CD4-positive, alpha-beta T cell treated with Interleukin-4 for 1 hour (primary cell): ENCODE measurements around the gene SERPINC1.
"Not testable (repeated sequence)": the region's sequence is repeated elsewhere in the genome, so short reads cannot be mapped to it uniquely, and the experiment has no call there.

Experiments used
- DNase-seq, 2 donors: peaks; one replicate each; pipeline ENCODE4 v3.0.0-alpha.2; 2020 to 2022

Gene SERPINC1

DNA sequence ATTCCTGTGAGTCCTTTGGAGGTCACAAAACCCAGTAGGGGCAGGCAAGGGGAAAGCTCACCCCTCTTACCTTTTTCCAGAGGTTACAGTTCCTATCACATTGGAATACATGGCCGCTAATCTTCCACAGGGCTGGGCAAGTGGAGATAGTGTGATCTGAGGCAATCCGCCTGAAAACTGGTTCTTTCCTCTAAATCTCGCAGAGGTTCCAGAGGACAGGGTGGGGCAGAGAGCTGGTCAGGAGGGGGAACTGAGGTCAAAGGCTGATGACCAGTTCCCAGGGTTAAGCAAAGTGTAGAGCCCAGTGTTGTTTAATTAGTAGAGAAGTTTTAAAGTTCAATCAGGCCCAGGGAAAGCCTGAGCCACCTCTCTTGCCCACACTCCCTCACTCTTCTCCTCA, at the start of gene SERPINC1:
Gene SERPINC1 (minus strand): TSS at position 179 of the 400 bp plus-strand sequence. CDS start 68 bp downstream, at position 111.
- no peak for DNase-seq

- DNase-seq, result not testable (repeated sequence)
These were observed 48.8 kb upstream of the SERPINC1 start for GRCh38 chr1:173965896-173966295.

GRCh38 chr1:173963477-173963876, 46.4 kb upstream of the SERPINC1 start:
- no peak for DNase-seq

- DNase-seq, result no peak
These were observed 43.5 kb upstream of the SERPINC1 start for GRCh38 chr1:173960625-173961024.

DNA sequence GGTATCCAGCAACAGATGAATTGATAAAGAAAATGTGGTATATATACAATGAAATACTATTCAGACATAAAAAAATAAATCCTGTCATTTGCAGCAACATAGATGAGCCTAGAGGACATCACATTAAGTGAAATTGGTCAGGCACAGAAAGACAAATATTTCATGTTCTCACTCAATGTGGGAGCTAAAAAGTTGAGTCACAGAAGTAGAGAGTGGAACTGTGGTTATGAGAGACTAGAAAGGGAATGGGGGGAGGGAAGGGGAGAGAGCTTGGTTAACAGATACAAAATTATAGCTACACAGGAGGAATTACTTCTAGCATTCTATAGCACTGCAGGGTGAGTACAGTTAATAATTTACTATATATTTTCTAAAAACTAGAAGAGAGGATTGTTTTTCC, 37.1 kb upstream of the SERPINC1 start:
- no peak for DNase-seq

- DNase-seq, result no peak
These were observed 31.5 kb upstream of the SERPINC1 start for GRCh38 chr1:173948594-173948993.

GRCh38 chr1:173946380-173946921, 29.3 kb upstream of the SERPINC1 start:
- no peak for DNase-seq

GRCh38 chr1:173937062-173937461, 19.9 kb upstream of the SERPINC1 start:
- no peak for DNase-seq

- DNase-seq, result no peak
These were observed 17.3 kb upstream of the SERPINC1 start for GRCh38 chr1:173934440-173934839.

- DNase-seq, result not testable (repeated sequence)
These were observed 13.4 kb upstream of the SERPINC1 start for GRCh38 chr1:173930541-173930940.

DNA sequence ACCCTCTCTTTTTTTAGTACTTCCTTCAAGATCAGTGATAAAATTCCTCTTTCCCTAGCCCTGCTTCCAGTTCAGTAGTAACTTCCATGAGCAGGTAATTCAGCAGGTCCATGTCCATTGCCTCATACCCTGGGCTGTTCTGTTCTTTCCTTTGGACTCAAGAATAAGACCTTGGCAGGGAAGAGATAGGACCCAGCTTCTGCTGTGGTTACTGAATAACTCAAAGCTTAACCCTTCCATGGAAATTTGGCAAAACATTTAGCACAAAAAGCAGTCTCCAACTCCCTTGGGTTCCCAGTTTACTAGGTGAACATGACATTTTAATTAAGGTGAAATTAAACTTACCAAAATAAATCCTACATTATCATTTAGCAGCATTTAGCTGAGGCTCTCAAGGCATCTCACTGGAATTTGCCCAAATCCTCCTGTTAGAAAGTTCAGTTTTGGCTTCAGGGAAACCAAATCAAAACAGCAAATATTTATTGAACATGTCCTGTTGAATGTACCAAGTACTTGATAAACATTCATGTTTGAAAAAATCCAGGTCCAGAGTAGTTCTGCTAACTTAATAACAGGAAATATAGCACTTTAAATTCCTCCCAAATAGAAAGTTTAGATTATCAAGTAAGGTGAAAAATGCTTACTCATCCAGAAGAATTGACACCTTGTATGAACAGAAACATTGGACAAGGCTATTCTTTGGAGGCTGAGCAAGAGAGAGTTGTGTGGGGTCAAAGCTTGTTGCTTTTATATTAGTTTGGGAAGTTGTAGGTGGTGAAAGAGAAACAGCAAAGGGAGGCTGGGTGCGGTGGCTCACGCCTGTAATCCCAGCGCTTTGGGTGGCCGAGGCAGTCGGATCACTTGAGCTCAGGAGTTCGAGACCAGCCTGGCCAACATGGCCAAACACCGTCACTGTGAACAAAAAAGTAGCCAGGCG, 8.4 kb upstream of the SERPINC1 start:
- DNase-seq, result no peak

DNA sequence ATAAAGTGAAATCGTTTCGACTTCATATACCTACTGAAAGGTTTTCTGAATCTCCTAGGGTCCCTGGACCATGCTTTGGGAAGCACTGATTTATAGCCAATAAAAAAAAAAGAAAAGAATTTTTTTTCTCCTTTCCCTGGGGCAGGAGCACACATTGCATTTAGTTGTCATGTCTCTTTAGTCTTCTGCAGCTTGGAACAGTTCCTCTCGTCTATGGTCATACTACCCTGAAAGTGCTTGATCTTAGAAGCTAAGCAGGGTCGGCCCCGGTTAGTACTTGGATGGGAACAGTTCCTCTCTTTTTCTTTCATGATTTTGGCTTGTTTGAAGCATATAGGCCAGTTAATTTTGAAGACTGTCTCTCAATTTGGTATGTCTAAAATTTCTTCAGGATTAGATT, 3.7 kb upstream of the SERPINC1 start:
- no peak for DNase-seq

DNA sequence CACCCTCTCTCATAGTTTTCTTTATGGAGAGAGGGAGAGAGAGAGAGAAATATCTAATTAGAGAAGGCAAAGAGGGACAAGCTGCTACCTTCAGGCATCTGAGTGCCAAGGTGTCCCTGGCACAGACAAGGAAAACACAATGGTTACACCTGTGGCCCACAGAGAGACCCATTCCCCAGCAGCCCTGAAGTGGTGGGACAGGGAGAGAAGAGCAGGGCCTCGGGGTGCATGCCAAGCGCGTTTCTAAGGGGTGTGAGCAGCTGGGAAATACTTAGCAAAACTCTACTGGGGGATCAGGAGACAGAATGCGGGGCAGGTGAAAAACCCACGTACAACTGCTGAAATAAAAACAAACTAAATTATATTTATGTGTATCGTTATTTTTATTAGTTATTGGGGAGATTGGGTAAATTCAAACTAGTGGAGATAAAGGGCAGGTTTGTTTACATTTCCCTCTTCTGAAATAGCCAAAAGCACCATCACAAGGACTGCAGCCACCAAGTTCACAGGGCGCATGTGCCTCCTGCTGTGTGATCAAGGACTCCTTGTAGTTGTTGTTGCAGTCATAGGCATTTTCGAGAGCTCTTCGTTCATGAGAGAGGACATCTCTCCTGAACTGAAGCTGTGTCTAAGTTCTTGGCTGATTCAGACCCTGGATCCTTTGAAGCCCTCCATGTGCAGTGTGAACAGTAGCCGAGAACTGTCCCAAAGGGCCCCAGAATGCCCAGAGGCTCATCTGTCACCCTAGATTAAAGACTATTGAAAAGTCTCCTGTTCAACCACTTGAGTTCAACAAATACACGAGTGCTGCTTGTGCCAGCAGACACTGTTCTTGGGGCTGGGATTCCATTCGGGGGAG, 737 bp upstream of the SERPINC1 start:
- no peak for DNase-seq

DNA sequence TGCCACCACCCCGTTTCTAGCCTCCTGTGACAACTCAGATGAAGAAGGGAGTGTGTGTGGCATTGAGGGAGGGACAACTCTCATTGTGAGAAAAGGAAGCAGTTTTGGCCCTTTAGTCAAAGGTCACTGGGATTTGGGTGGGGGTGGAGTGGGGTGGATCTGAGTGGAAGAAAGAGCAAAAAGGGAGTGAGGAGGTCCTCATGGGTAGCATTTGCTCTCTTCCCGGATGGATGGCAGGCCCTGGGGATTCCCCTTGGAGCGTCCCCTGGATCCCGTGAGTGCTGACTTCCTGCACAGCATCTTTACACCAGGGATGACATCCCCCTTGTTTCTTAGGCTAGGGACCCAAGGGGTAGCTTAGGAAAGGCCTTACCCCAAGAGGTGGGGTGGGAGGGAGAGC, 460 bp downstream of the SERPINC1 start:
- no peak for DNase-seq

DNA sequence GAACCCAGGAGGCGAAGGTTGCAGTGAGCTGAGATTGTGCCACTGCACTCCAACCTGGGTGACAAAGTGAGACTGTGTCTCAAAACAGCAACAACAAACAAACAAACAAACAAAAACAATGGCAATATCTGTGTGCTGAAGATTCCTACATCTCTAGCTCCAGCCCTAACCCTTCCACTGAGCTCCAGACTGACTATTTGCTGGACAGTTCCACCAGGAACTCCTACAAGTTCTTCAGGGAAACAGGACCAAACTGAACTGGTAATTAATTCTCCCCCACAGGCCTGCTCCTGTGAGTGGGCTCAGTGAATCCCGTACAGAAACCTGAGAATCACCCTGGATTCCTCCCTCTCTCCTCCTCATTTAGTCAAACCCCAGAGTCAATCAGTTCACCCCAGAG, 1.5 kb downstream of the SERPINC1 start:
- DNase-seq, result no peak

- peak in 1 of 2 donors; percentile 18 for DNase-seq
These were observed 2.7 kb downstream of the SERPINC1 start for GRCh38 chr1:173914366-173914871.

DNA sequence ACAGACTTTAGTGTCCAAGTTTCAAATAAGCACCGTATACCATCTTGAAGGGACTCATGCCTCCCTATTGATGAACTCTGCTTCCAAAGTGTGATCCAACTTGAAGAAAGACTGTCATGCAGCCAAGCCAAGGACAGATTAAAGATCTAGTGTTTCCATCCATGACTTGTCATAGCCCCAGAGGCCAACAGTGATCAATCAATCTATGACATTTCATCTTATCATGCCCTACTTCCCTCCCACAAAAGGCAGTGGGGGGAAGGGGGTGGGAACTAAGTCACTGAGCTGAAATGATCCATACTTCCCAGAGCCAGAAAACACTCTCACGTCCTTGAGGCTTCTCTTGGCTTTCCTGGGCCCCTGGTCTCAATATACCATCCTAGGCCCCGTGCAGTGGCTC, 4.0 kb downstream of the SERPINC1 start:
- no peak for DNase-seq

GRCh38 chr1:173903827-173904531, 13.1 kb downstream of the SERPINC1 start:
- DNase-seq, result no peak

- DNase-seq, result no peak
These were observed 16.1 kb downstream of the SERPINC1 start for GRCh38 chr1:173900992-173901391.

- no peak for DNase-seq
These were observed 16.7 kb downstream of the SERPINC1 start for GRCh38 chr1:173900427-173900826.

DNA sequence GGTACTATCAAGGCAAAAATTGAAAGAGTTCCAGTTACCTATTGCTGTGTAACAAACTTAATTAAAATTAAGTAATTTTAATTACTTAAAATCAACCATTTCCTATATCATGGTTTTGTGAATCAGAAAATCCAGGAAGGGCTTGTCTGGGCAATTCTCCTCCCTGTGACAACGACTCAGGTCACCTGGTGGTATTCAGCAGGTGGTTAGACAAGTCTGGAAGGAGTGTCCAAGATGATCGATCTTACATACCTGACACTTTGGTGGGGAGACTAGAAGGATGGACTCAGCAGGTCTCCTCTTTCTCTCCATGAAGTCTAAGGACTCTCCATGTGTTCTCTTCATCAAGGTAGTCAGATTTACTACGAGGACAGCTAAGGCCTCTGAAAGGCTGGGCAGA, 22.9 kb downstream of the SERPINC1 start:
- DNase-seq, result no peak

DNA sequence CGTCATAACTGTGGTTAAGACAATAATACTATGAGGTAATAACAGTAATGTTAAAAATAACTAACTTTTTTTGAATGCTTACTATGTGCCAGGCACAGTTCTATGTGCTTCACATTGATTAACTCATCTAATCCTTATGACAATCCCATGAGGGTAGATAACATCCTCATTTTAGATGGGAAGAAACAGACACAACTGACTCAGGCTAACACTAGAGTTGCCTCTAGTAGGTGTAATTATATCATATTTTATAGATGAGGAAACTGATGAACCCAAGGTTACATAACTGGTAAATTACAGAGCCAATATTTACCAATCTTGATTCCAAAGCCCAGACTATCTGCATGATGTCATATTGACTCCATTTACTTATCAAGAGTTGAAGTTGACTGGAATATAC, 23.5 kb downstream of the SERPINC1 start:
- no peak for DNase-seq

DNA sequence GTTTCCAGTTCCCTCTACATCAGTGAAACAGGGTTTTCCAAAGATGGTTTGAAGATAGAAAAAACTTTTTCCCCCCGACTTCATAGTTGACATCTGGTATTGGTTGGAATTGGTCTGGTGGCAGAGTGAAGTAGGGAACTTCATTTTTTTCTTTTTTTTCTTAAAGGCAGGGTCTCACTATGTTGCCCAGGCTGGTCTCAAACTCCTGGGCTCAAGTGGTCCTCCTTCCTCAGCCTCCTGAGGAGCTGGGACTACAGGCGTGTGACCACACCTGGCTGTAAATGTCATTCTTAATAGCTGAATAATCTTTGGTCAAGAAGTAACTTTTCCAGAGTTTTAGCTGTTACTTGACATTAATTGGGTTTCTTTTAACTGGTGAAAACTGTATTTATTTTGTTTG, 27.2 kb downstream of the SERPINC1 start:
- no peak for DNase-seq
